Raji (cell line): ENCODE data around the gene GTF2F1.

ENCODE experiments used
- POLR2A ChIP-seq: IDR thresholded peaks from 2 replicates; pipeline ENCODE4 v1.6.1; 2011; ENCODE audit warnings: low read depth, low read length, control low read depth; ENCODE audit not compliant: insufficient read depth

Gene GTF2F1

DNA sequence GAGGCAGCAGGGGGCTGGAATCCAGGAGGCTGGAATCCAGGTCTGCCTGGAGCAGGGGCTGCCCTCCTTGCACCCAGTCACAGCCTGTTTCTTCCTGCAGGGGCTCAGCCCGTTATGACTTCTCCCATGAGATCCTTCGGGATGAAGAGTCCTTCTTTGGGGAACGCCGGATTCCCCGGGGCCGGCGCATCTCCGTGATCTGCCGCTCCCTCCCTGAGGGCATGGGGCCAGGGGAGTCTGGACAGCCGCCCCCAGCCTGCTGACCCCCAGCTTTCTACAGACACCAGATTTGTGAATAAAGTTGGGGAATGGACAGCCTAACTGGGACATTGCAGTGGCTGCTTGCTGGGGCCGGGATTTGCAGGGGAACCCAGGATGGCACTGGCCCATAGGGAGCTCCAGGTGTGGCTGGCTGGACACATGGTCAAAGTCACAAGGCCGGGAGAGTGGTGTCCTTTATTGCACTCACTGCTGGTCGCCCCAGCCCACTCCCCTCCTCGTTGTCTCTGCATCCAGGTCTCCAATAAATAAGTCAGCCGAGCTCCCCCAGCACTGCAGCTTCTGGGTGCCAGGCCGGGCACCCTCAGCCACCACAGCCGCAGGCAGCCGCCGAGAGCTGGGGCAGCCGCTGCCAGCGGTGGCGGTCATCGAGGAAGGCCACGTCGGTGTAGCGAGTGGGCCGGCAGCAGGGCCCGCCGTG is 18.1 kb downstream of the GTF2F1 start:
- no peak for TF ChIP-seq POLR2A

DNA sequence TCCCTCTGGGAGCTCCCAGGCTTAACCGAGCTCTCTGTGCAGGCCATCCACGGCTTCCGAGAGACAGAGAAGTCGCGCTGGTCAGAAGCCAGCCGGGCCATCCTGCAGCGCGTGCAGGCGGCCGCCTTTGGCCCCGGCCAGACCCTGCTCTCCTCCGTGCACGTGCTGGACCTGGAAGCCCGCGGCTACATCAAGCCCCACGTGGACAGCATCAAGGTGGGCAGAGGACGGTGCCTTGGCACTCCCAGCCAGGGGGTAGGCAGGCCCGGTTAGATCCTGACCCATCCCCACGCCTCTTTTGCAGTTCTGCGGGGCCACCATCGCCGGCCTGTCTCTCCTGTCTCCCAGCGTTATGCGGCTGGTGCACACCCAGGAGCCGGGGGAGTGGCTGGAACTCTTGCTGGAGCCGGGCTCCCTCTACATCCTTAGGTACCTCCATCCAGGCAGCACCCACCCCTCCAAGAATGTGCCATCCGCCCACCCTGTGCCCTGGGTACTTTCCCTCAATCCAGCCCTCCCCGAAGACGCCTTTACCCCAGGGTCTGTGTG is 18.7 kb downstream of the GTF2F1 start:
- TF ChIP-seq POLR2A, result no peak

DNA sequence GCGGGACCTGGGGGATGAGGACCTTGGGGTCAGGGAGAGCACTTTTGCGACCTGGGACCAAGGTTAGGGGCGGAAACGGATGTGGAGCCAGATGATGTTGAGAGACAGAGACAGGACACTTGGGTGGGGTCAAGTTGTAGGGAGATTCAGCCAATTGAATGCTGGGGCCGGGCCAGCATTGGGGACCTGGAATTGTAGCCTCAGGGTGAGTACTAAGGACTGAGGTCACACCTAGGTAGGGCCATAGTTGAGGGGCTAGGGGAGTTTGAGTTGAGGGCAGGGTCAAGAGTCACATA is 19.2 kb downstream of the GTF2F1 start:
- no peak for TF ChIP-seq POLR2A

DNA sequence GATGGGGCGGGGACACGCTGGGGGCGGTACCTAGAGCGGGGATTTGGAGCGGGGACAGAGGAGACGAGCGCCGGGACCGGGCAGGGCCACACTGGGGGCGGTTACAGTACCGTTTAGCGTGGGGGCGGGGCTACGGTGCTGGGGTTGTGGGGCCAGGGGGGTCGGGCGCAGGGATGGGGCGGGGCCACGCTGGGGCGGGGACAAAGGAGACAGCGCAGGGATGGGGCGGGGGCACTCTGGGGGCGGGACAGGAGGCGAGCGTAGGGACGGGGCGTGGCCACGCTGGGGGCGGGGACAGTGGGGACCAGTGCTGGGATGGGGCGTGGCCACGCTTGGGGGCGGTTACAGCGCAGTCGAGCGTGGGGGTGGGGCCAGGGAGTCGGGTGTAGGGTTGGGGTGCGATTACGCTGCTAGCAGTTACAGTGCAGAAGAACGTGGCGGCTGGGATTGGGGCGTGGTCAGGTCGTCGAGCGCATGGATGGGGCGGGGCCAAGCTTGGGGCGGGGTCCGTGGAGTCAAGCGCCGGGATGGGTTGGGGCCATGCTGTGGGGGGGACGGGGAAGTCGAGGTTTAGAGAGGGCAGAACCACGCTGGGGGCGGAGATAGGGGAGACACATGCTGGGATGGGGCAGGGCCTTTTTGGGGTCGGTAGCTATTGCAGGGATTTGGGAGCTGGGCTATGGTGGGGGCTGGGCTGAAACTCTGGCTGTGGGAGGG is 19.7 kb downstream of the GTF2F1 start:
- TF ChIP-seq POLR2A, result no peak; the same call in 1 of the 2 replicates

DNA sequence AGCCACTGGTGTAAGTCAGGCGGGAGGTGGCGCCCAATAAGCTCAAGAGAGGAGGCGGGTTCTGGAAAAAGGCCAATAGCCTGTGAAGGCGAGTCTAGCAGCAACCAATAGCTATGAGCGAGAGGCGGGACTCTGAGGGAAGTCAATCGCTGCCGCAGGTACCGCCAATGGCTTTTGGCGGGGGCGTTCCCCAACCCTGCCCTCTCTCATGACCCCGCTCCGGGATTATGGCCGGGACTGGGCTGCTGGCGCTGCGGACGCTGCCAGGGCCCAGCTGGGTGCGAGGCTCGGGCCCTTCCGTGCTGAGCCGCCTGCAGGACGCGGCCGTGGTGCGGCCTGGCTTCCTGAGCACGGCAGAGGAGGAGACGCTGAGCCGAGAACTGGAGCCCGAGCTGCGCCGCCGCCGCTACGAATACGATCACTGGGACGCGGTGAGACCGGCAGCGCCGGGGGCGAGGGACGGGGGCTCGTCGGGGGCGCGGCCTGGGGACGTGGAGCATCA is 20.3 kb downstream of the GTF2F1 start, which contains the start of gene ALKBH7:
ALKBH7 (plus strand) TSS at position 201 of the 502 bp plus-strand sequence; CDS start at position 228, 27 bp downstream.
- TF ChIP-seq POLR2A, result no peak

DNA sequence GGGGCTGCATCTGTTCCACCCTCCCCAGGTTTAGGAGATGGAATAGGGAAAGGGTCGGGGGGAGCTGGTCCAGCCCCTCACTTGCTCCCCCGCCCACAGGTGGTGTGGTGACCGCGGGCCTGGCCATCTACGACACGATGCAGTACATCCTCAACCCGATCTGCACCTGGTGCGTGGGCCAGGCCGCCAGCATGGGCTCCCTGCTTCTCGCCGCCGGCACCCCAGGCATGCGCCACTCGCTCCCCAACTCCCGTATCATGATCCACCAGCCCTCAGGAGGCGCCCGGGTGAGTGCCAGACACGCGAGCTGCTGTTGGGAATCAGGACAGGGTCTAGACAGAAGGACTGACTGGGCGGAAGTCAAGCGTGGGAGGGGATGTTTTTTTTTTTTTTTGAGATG is 28.6 kb downstream of the GTF2F1 start:
- no peak for TF ChIP-seq POLR2A

DNA sequence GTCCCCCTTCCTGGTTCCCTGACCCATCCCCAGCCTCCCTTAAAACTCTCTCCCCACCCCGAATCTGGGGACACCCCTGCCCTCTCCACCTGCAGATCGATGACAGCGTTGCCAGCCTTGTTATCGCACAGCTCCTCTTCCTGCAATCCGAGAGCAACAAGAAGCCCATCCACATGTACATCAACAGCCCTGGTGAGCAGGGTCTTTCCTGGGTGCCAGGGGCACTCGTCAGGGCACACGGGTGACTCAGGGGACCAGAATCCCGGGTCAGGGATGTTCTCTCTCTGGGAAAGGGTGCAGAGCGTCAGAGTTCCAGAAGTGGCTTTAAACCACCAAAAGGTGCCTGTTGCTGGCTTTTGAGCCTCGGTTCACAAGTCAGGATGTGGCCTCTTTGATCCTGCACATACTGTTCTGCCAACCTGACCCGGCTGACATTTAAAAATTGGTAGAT is 30.6 kb downstream of the GTF2F1 start:
- TF ChIP-seq POLR2A, result no peak

DNA sequence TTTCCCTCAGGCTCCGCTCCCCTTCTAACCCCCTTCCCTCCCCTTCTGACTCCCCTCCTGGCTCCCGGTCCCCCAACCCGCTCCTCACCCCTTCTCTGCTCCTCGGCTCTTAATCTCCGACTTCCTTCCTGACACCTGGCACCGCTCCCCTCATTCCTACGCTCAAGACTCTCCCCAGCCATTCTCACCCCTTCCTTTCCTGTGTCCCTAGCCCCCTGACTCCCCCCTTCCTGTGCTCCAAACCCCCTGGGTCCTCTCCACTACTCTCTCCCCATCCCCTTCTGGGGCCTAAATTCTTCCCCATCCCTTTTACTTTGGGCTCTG is 31.0 kb downstream of the GTF2F1 start:
- TF ChIP-seq POLR2A, result no peak

DNA sequence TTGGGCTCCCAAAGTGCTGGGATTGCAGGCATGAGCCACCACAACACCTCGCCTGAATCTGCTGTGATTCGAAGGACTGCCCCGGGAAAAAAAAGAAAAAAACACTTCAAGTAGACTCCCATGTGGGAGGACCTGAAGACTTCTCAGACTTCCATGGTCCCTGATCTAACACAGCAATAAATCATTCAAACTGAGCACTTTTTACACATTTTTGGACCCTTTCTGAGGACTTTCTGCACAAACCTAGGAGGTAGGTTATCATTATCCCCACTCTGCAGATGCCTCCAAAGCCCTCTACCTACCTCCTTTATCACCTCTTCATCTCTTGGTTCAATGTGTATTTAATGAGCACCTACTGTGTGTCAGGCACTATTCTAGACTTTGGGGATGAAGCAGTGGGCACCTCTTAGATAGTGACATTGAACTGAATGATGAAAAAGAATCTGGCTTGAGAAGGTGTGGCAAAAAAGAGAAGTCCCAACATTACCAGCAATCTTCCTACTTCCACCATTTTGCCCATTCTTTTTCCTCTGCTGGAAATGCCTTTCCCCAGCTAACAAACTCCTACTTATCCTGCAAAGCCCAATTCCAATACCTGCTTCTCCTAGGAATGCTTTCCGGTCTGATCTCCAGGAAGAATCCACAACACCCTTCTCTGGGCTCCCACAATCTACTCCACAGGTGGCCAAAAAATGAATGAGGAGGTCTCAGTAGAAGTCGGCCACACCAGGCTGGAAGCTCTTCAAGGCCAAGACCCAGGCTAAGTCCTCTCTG is 33.2 kb downstream of the GTF2F1 start:
- TF ChIP-seq POLR2A, result no peak

DNA sequence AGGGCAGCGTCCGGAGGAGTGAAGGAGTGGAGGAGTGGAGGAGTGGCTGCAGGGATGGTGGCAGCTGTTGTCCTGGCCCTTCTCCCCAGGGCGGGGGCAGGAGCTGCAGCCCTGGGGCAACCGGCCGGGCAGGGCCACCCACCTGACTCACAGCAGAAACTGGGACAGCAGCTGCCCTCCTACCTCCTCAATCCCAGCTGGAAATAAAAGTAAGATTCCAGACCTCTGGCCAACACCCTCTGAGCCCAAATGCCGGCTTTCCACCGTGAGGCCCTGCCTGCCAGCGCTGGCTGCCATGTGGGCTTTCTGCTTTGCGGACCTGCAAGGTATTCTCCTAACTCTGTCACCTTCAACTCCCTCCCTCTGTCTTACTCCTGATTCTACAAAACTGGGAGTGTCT is 35.0 kb downstream of the GTF2F1 start:
- TF ChIP-seq POLR2A, result no peak

DNA sequence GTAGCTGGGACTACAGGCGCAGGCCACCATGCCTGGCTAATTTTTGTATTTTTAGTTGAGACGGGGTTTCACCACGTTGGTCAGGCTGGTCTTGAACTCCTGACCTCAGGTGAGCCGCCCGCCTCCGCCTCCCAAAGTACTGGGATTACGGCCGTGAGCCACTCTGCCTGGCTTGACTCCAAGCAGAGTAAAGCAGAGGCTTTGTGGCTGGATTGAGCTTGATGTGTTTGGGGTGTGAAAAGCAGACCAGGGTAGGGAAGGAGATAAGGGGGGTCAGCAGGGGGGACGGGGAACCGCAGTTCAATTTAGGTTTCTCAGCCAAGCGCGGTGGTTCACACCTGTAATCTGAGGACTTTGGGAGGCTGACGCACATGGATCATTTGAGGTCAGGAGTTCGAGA is 35.8 kb downstream of the GTF2F1 start:
- no peak for TF ChIP-seq POLR2A

DNA sequence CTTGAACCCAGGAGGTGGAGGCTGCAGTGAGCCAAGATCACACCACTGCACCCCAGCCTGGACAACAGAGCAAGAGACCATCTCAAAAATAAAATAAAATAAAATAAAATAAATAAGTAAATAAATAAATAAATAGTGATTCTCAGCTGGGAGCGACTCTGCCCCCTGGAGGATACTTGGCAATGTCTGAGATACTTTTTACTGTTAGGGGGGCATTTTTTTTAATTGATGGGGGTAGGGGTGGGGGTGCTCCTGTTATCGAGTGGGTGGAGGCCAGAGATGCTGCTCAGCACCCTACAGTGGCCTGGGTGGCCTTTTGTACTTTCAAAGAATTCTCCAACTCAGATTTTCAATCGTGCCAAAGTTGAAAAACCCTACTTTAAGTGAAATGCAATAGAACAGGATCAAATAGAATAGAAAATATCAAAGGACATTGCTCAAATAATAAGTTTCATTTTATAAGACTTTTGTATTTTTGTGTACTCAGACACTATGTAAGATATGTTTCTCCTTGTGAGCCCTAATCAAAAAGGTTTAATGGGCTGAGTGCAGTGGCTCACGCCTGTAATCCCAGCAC is 38.8 kb downstream of the GTF2F1 start:
- TF ChIP-seq POLR2A, result no peak

DNA sequence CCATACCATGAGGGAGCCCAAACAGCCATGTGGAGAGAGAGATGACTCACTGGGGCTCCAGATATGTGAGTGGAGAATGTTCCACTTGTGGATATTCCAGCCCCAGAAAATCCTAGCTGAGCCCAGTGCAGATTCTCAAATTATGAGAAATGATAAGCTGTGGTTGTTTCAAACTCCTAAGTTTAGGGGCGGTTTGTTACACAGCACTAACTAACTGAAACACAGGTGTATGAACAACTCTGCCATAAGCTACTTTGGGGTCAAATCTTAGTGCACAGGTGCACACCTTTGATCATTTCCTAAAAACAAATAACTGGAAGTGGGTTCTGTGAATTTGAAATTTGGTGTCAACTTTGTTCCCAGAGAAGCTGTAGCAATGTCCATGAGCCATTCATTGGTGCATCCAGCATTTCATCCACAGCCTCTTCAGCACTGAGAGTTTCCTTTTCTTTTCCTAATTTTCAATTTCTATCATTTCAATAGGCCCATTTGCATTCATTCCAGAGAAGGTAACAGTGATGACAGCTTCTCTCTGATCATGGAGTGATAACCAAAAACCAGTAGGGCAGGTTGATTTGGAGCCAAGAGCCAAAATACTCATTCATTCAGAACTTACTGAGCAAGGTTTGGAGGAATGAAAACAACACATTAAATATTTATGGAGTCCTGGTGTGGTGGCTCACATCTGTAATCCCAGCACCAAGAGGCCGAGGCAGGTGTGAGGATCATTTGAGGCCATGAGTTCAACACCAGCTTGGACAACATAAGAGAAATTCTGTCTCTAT is 40.4 kb downstream of the GTF2F1 start:
- TF ChIP-seq POLR2A, result no peak

DNA sequence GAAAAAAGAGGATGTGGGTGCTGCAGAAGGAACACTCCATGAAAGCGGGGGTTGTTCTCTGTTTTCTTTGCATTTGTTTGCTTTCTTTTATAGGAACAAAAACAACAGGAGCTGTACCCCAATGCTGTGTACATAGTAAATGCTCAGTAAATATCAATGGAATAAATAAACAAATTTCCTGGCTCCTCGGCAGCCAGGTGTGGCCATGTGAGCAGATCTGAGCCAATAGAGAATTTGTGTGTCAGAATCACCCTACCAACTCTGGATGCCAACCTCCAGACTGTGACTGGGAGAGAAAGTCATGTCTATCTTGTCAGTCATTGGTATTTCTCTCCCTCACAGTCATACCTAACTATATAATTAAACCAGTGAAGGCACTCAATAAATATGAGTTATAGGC is 42.3 kb downstream of the GTF2F1 start:
- no peak for TF ChIP-seq POLR2A
